Activated naive CD8-positive, alpha-beta T cell treated with anti-CD3 and anti-CD28 coated beads, Interleukin-2, amount 50 U/mL, for 24 hours (primary cell): ENCODE data around the gene MIA3.
"Not testable (repeated sequence)": the region's sequence is repeated elsewhere in the genome, so short reads cannot be mapped to it uniquely, and the experiment has no call there.

ENCODE experiments used
- ATAC-seq: fragments of 150-1000 bp; cut with Tn5 transposase; one replicate; pipeline ENCODE4 v1.10.0; 2021
- DNase-seq: peaks from one replicate; pipeline ENCODE4 v3.0.0; 2021
- H3K27ac Mint-ChIP-seq: one replicate; pipeline ENCODE4 v1.8.0; 2021; ENCODE audit warnings: mild to moderate bottlenecking, mixed read lengths
- H3K27me3 Mint-ChIP-seq: one replicate; pipeline ENCODE4 v1.8.0; 2021; ENCODE audit warnings: mixed read lengths
- H3K36me3 Mint-ChIP-seq: one replicate; pipeline ENCODE4 v1.8.0; 2021; ENCODE audit warnings: low read depth, mixed read lengths
- H3K4me1 Mint-ChIP-seq: one replicate; pipeline ENCODE4 v1.8.0; 2021; ENCODE audit warnings: mixed read lengths
- H3K4me3 Mint-ChIP-seq: one replicate; pipeline ENCODE4 v1.8.0; 2021; ENCODE audit warnings: mild to moderate bottlenecking, moderate library complexity, mixed read lengths
- H3K9me3 Mint-ChIP-seq: one replicate; pipeline ENCODE4 v1.8.0; 2021; ENCODE audit warnings: mixed read lengths

MIA3 gene

GRCh38 chr1:222601257-222601656, 16.6 kb upstream of the MIA3 start:
- no peaks in the 10 kb centered on the region for H3K36me3 Mint-ChIP-seq

GRCh38 chr1:222606757-222607156, 11.1 kb upstream of the MIA3 start:
- H3K4me1 Mint-ChIP-seq = no peaks in the 10 kb centered on the region
- DNase-seq = no peak
- H3K4me3 Mint-ChIP-seq = no peak overlapping the region
- H3K27me3 Mint-ChIP-seq = peaks cover 2% of the 10 kb centered on the region
- H3K9me3 Mint-ChIP-seq = peaks cover 12% of the 10 kb centered on the region
- no peak for ATAC-seq
- H3K27ac Mint-ChIP-seq = no peak overlapping the region
- no peaks in the 10 kb centered on the region for H3K36me3 Mint-ChIP-seq

More at GRCh38 chr1:222601257-222601656, 16.6 kb upstream of the MIA3 start:
- Mint-ChIP-seq H3K4me3 (no peak overlapping the region), H3K27ac (peak overlapping the region; percentile 32), H3K4me1 (peaks cover 8% of the 10 kb centered on the region), H3K27me3 (no peaks in the 10 kb centered on the region), H3K9me3 (no peaks in the 10 kb centered on the region)
- no peak for DNase-seq
- ATAC-seq = no peak

GRCh38 chr1:222609111-222609510, 8.8 kb upstream of the MIA3 start:
- not testable (repeated sequence) for H3K4me3 Mint-ChIP-seq, H3K27ac Mint-ChIP-seq, H3K36me3 Mint-ChIP-seq, ATAC-seq, H3K27me3 Mint-ChIP-seq, H3K4me1 Mint-ChIP-seq, DNase-seq
- peaks cover 12% of the 10 kb centered on the region for H3K9me3 Mint-ChIP-seq

DNA sequence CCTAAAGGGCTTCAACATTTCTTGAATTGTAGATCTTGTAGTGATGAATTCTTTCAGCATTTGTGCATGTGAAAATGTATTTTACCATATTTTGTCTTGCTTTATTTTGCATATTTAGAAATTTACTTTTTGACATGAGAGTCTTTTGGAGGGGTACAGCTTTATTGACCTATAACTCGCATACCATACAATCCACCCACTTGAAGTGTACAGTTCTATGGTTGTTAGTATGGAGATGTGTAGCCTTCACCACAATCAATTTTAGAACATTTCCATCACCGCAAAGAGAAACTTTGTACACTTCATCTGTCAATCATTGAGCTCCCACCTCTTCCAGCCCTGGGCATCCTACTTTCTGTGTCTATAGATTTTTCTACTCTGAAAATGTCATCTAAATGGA, 7.2 kb upstream of the MIA3 start:
- no peak for DNase-seq
- Mint-ChIP-seq H3K27me3 (peaks cover 11% of the 10 kb centered on the region), H3K9me3 (peaks cover 12% of the 10 kb centered on the region), H3K36me3 (no peaks in the 10 kb centered on the region), H3K4me1 (no peaks in the 10 kb centered on the region), H3K27ac (no peak overlapping the region), H3K4me3 (no peak overlapping the region)
- ATAC-seq = no peak

GRCh38 chr1:222613627-222614026, 4.3 kb upstream of the MIA3 start:
- Mint-ChIP-seq H3K36me3 (no peaks in the 10 kb centered on the region), H3K4me1 (peaks cover 2% of the 10 kb centered on the region), H3K27ac (no peak overlapping the region), H3K4me3 (no peak overlapping the region), H3K9me3 (peaks cover 12% of the 10 kb centered on the region), H3K27me3 (peaks cover 11% of the 10 kb centered on the region)
- ATAC-seq = no peak
- DNase-seq = no peak

GRCh38 chr1:222616525-222616924, 1.4 kb upstream of the MIA3 start:
- peak overlapping the region; percentile 82 for H3K4me3 Mint-ChIP-seq

GRCh38 chr1:222617367-222617951, 438 bp upstream of the MIA3 start:
- DNase-seq = peak; percentile 90
- peak; percentile 98 for ATAC-seq
- peak overlapping the region; percentile 82 for H3K4me3 Mint-ChIP-seq
- peaks cover 9% of the 10 kb centered on the region for H3K27me3 Mint-ChIP-seq
- H3K27ac Mint-ChIP-seq = peak overlapping the region; percentile 78
- H3K4me1 Mint-ChIP-seq = peaks cover 26% of the 10 kb centered on the region
- no peaks in the 10 kb centered on the region for H3K9me3 Mint-ChIP-seq
- H3K36me3 Mint-ChIP-seq = peaks cover 6% of the 10 kb centered on the region

More at GRCh38 chr1:222616525-222616924, 1.4 kb upstream of the MIA3 start:
- no peak for ATAC-seq
- Mint-ChIP-seq H3K9me3 (no peaks in the 10 kb centered on the region), H3K4me1 (peaks cover 26% of the 10 kb centered on the region), H3K27me3 (peaks cover 9% of the 10 kb centered on the region), H3K27ac (no peak overlapping the region), H3K36me3 (peaks cover 5% of the 10 kb centered on the region)
- no peak for DNase-seq

DNA sequence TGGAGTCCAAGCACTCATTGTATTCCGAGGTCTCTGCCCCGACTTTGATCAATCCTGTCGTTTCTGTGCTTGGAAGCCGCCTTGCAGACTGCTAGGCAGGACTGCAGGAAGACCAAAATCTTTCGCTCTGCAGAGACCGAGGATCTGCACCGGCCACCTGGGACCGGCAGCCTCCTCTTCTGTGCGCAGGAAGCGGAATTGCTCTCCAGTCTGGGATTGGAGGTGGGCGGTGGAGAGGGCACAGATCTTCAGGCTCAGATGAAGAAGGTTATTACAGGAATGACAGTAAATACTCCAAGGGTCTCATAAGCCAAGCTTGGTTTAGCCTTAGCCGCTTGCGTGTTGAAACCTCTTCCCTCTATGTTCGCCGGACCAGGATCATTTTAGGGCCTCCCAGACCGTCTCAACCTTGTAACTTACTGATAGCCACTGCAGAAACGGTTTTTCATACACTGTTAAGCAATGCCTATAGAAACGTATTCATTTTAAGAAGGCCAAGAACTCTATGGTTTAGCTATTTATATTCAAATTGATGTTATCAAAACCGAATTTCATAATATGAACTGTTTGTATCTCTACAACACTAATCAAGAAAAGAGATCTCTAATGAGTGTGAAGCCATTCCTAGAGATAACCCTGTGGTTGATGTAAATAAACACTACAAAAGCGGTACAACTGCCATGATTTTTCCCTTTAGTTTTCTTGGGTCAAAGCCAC, 1.1 kb downstream of the MIA3 start:
- Mint-ChIP-seq H3K4me3 (peak overlapping the region; percentile 79), H3K9me3 (no peaks in the 10 kb centered on the region), H3K36me3 (peaks cover 13% of the 10 kb centered on the region), H3K4me1 (peaks cover 28% of the 10 kb centered on the region), H3K27me3 (peaks cover 7% of the 10 kb centered on the region), H3K27ac (peak overlapping the region; percentile 56)
- no peak for ATAC-seq
- peak; percentile 18 for DNase-seq

DNA sequence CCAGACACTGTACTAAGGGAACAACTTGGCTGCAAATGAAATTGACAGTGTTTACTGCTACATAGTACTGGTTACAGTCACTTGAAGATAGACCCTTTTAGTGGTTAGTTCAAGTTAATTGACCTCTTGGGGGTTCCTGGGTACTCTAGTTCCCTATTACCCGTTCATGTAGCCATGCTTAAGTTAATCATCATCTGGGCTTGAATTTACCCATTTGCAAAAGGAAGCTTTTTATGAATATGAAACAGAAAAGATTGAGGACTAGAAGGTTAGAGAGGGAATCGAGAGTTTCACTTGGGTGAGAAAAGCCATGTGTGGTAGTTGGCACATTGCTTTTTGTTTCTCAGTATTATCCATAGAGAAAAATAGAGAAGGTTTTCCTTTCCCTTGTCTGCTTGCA, 2.7 kb downstream of the MIA3 start:
- DNase-seq (no peak), ATAC-seq (no peak)
- peaks cover 1% of the 10 kb centered on the region for H3K27me3 Mint-ChIP-seq
- no peak overlapping the region for H3K27ac Mint-ChIP-seq
- H3K36me3 Mint-ChIP-seq = peaks cover 17% of the 10 kb centered on the region
- peaks cover 28% of the 10 kb centered on the region for H3K4me1 Mint-ChIP-seq
- H3K9me3 Mint-ChIP-seq = no peaks in the 10 kb centered on the region
- no peak overlapping the region for H3K4me3 Mint-ChIP-seq

- Mint-ChIP-seq H3K4me1 (peaks cover 26% of the 10 kb centered on the region), H3K36me3 (peaks cover 25% of the 10 kb centered on the region), H3K27ac (no peak overlapping the region), H3K27me3 (no peaks in the 10 kb centered on the region), H3K4me3 (no peak overlapping the region), H3K9me3 (no peaks in the 10 kb centered on the region)
- DNase-seq (no peak), ATAC-seq (no peak)
Measured at GRCh38 chr1:222622765-222623164, 4.9 kb downstream of the MIA3 start.

- Mint-ChIP-seq H3K27ac (no peak overlapping the region), H3K27me3 (no peaks in the 10 kb centered on the region), H3K9me3 (no peaks in the 10 kb centered on the region), H3K36me3 (peaks cover 30% of the 10 kb centered on the region), H3K4me1 (peaks cover 26% of the 10 kb centered on the region), H3K4me3 (no peak overlapping the region)
- no peak for DNase-seq
- ATAC-seq = no peak
Measured at GRCh38 chr1:222623458-222623857, 5.6 kb downstream of the MIA3 start.

DNA sequence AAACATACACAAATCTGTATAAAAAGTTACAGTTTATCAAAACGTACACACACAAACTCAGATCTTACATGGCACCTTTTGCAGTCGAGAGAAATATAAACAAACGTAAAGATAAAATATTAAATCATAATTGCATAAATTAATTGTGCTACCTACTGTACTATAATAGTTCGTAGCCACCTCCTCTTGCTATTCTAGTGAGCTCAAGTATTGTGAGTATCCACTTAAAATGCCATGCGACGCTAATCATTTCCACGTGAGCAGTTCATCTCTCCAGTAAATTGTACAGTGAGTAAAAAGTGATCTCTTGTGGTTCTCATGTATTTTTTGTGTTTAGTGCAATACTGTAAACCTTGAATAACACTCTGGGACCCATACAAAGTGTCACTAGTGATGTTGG, 6.3 kb downstream of the MIA3 start:
- Mint-ChIP-seq H3K27me3 (no peaks in the 10 kb centered on the region), H3K4me1 (peaks cover 21% of the 10 kb centered on the region), H3K9me3 (no peaks in the 10 kb centered on the region), H3K36me3 (peaks cover 35% of the 10 kb centered on the region), H3K4me3 (no peak overlapping the region), H3K27ac (no peak overlapping the region)
- ATAC-seq (no peak), DNase-seq (no peak)

DNA sequence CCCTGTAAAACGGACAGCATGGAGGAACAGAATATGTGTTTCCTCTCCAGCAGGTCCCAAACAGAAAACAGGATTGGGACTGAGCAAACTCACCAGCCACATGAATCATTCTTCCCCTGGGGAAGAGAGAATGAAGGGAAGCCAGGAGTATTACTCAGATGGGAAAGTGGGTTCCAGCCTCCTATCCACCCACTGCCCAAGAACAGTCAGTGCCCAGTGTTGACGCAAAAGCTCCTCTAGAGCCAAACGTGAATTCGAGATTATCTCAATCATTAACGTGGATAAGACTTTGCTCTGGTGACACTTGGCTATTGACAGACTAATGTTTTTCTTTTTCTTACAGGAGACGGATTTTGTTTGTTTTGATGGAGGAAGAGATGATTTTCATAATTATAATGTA, 9.3 kb downstream of the MIA3 start:
- Mint-ChIP-seq H3K27me3 (no peaks in the 10 kb centered on the region), H3K4me3 (no peak overlapping the region), H3K9me3 (no peaks in the 10 kb centered on the region), H3K36me3 (peaks cover 33% of the 10 kb centered on the region), H3K27ac (no peak overlapping the region), H3K4me1 (peaks cover 2% of the 10 kb centered on the region)
- ATAC-seq (no peak), DNase-seq (no peak)

GRCh38 chr1:222629921-222630535, 12.1 kb downstream of the MIA3 start:
- ATAC-seq = no peak
- Mint-ChIP-seq H3K9me3 (no peaks in the 10 kb centered on the region), H3K4me1 (peaks cover 7% of the 10 kb centered on the region), H3K4me3 (no peak overlapping the region), H3K36me3 (peaks cover 35% of the 10 kb centered on the region), H3K27ac (no peak overlapping the region), H3K27me3 (no peaks in the 10 kb centered on the region)
- no peak for DNase-seq

DNA sequence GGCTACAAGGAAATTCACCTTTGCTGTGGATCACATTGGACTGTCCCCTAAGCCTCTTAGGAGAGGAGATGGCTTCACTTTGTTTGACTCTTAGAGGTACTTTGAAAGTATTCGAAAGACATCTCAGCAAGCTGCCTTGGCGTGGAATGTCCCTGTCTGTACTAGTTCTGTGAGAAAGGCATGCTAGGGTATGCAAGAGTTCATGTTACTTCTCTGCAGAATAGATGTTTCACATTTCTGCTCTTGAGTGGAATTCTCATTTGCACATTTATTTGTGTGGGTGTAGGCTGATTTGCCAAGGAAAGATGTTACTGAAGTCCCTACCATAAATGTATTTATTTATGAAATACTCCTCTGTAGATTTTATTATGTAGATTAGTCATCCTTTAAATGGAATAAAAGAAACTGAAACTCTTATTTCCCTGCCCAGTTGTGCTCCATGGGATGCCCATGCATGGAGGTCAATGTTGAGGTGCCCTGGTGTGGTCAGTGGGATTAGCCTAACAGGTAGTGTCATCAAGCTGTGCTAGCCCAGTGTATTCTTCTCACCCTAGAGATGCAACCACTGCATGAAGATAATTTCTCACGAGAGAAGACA, 13.8 kb downstream of the MIA3 start:
- peaks cover 7% of the 10 kb centered on the region for H3K4me1 Mint-ChIP-seq
- DNase-seq (no peak), ATAC-seq (no peak)
- no peaks in the 10 kb centered on the region for H3K27me3 Mint-ChIP-seq
- H3K36me3 Mint-ChIP-seq = peaks cover 33% of the 10 kb centered on the region
- H3K9me3 Mint-ChIP-seq = no peaks in the 10 kb centered on the region
- H3K27ac Mint-ChIP-seq = no peak overlapping the region
- no peak overlapping the region for H3K4me3 Mint-ChIP-seq
